Panc1 (cell line): ENCODE data around the gene DAZAP1. TPM values are rescaled to one million over a fixed set of nuclear protein-coding genes. Genes with fewer than 3 reads are reported as not detected.

Experiments
- ATAC-seq: fragments of 200-7000 bp; cut with Tn5 transposase; 2 replicates; pipeline ENCODE4 v1.9.1; 2020; ENCODE audit warnings: mild to moderate bottlenecking, moderate library complexity
- BruUV-seq: library from RNA; stranded (reverse); fragments of 400-500 nt; replicated peaks from 2 replicates; lab custom pipeline; 2021; lab: Mats Ljungman, UMichigan
- CTCF ChIA-PET: fragments of 300-600 bp; sonication (Branson Sonifier 250); formaldehyde crosslinking; loops from one replicate; lab custom pipeline; 2022; ENCODE audit warnings: antibody characterized with exemption; lab: Charles Lee
- POLR2A ChIA-PET: fragments of 300-600 bp; sonication (Branson Sonifier 250); formaldehyde crosslinking; loops from one replicate; lab custom pipeline; 2022; ENCODE audit warnings: antibody characterized with exemption; lab: Charles Lee
- DNase-seq: peaks from one replicate; pipeline ENCODE4 v3.0.0-alpha.2; 2010; ENCODE audit warnings: low read depth, low spot score
- H3K27ac ChIP-seq: 2 replicates; pipeline ENCODE4 v1.5.1; 2011; ENCODE audit warnings: mild to moderate bottlenecking, low read length, inconsistent platforms
- H3K27me3 ChIP-seq: fragments of 200-500 bp; sonication (Bioruptor generic); 2 replicates; pipeline ENCODE4 v1.6.0; 2014; ENCODE audit warnings: low read length, inconsistent platforms; ENCODE audit not compliant: control insufficient read depth, insufficient read depth
- H3K36me3 ChIP-seq: fragments of 200-500 bp; sonication (Bioruptor generic); 2 replicates; pipeline ENCODE4 v1.5.1; 2014; ENCODE audit warnings: inconsistent platforms, mild to moderate bottlenecking, low read length, moderate library complexity; ENCODE audit not compliant: control insufficient read depth, insufficient read depth
- H3K4me1 ChIP-seq: 2 replicates; pipeline ENCODE4 v1.5.1; 2011; ENCODE audit warnings: inconsistent platforms, mild to moderate bottlenecking, low read length, moderate library complexity; ENCODE audit not compliant: control insufficient read depth, insufficient read depth
- H3K4me3 ChIP-seq, 2 experiments: 2 replicates each; pipeline ENCODE4 v1.5.1; 2011 to 2012; ENCODE audit warnings: low read depth in 2 of 2, low read length in 2 of 2, mild to moderate bottlenecking in 2 of 2, inconsistent platforms in 1 of 2, moderate library complexity in 1 of 2
- H3K9me3 ChIP-seq: fragments of 200-500 bp; sonication (Bioruptor generic); 2 replicates; pipeline ENCODE4 v1.5.1; 2014; ENCODE audit warnings: low read depth, mild to moderate bottlenecking, inconsistent platforms, low read length, moderate library complexity; ENCODE audit not compliant: control insufficient read depth, insufficient read depth
- CTCF ChIP-seq: fragments of 450-650 bp; IDR thresholded peaks from 2 replicates; pipeline ENCODE4 v1.5.1; 2017; ENCODE audit warnings: mild to moderate bottlenecking
- POLR2AphosphoS5 ChIP-seq: IDR thresholded peaks from 2 replicates; pipeline ENCODE4 v1.6.1; 2012; ENCODE audit warnings: mild to moderate bottlenecking, low read depth, low read length, moderate library complexity
- REST ChIP-seq, 2 experiments: IDR thresholded peaks; 2 replicates each; pipeline ENCODE4 v1.6.1; 2011 to 2012; ENCODE audit warnings: low read depth in 2 of 2, control low read depth in 1 of 2, low read length in 1 of 2, mild to moderate bottlenecking in 1 of 2, moderate library complexity in 1 of 2; ENCODE audit not compliant: insufficient read depth in 1 of 2
- SIN3A ChIP-seq: IDR thresholded peaks from 2 replicates; pipeline ENCODE4 v1.6.1; 2012; ENCODE audit warnings: low read depth, mild to moderate bottlenecking, low read length, moderate library complexity, borderline replicate concordance; ENCODE audit not compliant: insufficient read depth
- TCF7L2 ChIP-seq: IDR thresholded peaks from 2 replicates; pipeline ENCODE4 v1.6.1; 2011; ENCODE audit warnings: mild to moderate bottlenecking, low read depth, low read length, inconsistent platforms
- in situ Hi-C: cut with HindIII; loops from 2 replicates; pipeline ENCODE4 v1.10.0; 2016; ENCODE audit warnings: low sequenced_read_pairs, low pct_unique_long_range_greater_than_20kb
- intact Hi-C: fragments of 100-400 bp; cut with micrococcal nuclease; formaldehyde crosslinking; loops from one replicate; pipeline ENCODE4 v1.10.0; 2022; ENCODE audit not compliant: unreplicated experiment
- total RNA-seq: library from RNA; stranded (reverse); gene quantifications from one replicate; pipeline ENCODE4 v1.2.1, GENCODE V29; 2021; ENCODE audit not compliant: unreplicated experiment

DAZAP1 gene
- total RNA-seq, 1 experiment from 2014 or later, result 195 TPM

- Histone ChIP-seq H3K27me3 (no peaks in the 10 kb centered on the region), H3K4me1 (no peaks in the 10 kb centered on the region), H3K36me3 (no peaks in the 10 kb centered on the region), H3K4me3 (no peak overlapping the region), H3K27ac (no peak overlapping the region), H3K9me3 (no peaks in the 10 kb centered on the region)
- in situ Hi-C loops (no loop called here), intact Hi-C loops (loop anchor here (10.0 kb wide), 1 partner anchor 103 kb away; the partner anchor contains the start of gene FAM174C)
- CTCF ChIA-PET, result no interaction called here
- DNase-seq (no peak), ATAC-seq (no peak)
- POLR2A ChIA-PET, result no interaction called here
- TF ChIP-seq REST (IDR thresholded peaks at IDR 0.05; ENCODE audit: insufficient read depth in 1 of 2, low read depth in 2 of 2, low read length in 1 of 2) (no peak), SIN3A (no peak), TCF7L2 (no peak), CTCF (no peak), POLR2AphosphoS5 (no peak)
- no TSS peak for BruUV-seq
Observed at GRCh38 chr19:1377176-1377964, 30.0 kb upstream of the DAZAP1 start.

GRCh38 chr19:1377965-1378785 is 29.2 kb upstream of the DAZAP1 start:
- DNase-seq (no peak), ATAC-seq (no peak)
- CTCF ChIA-PET, result no interaction called here
- Histone ChIP-seq H3K27ac (no peak overlapping the region), H3K4me3 (no peak overlapping the region), H3K27me3 (no peaks in the 10 kb centered on the region), H3K9me3 (no peaks in the 10 kb centered on the region), H3K4me1 (no peaks in the 10 kb centered on the region), H3K36me3 (no peaks in the 10 kb centered on the region)
- intact Hi-C loops (loop anchor here (10.0 kb wide), 1 partner anchor 103 kb away; the partner anchor contains the start of gene FAM174C), in situ Hi-C loops (no loop called here)
- TF ChIP-seq TCF7L2, result no peak
- TF ChIP-seq CTCF, result no peak; the same call in 1 of the 2 replicates
- no peak for TF ChIP-seq POLR2AphosphoS5
- TF ChIP-seq REST (IDR thresholded peaks at IDR 0.05; ENCODE audit: insufficient read depth in 1 of 2, low read depth in 2 of 2, low read length in 1 of 2), result no peak
- TF ChIP-seq SIN3A, result no peak
- no TSS peak for BruUV-seq
- POLR2A ChIA-PET, result no interaction called here
